Gastrocnemius medialis (tissue), 4 donors: ENCODE data around the gene VSTM2B.

Experiments used
- CTCF ChIP-seq, 5 experiments: fragments of 450-650 bp in 3 of 5; fragments of 200-600 bp in 2 of 5; sonication (generic) in 2 of 5; IDR thresholded peaks in 4 of 5; conservative IDR thresholded peaks in 1 of 5; 1 replicate in 4 of 5; 2 replicates in 1 of 5; pipeline ENCODE4 v1.5.1; 2016 to 2019; ENCODE audit warnings: antibody characterized with exemption in 5 of 5, mild to moderate bottlenecking in 3 of 5, moderate library complexity in 3 of 5
- POLR2A ChIP-seq, 2 donors: fragments of 450-650 bp; IDR thresholded peaks; one replicate each; pipeline ENCODE4 v1.6.1; 2017; ENCODE audit warnings: antibody characterized with exemption in 2 of 2, mild to moderate bottlenecking in 2 of 2, moderate library complexity in 2 of 2

- TF ChIP-seq POLR2A (IDR thresholded peaks at IDR 0.05) (no peak), CTCF (IDR thresholded peaks at IDR 0.05 in 4 of 5, conservative IDR thresholded peaks at IDR 0.05 in 1 of 5) (no peak)
Measured at GRCh38 chr19:29515706-29516357, 10.0 kb upstream of the VSTM2B start.
